ENCODE results near the gene ARHGEF10L. TPM values are rescaled to one million over a fixed set of nuclear protein-coding genes. Genes with fewer than 3 reads are reported as not detected.

The ARHGEF10L gene
- total RNA-seq, 4 donors from 2014 or later = 38.5 to 73.8 (median 41.7) TPM

DNA sequence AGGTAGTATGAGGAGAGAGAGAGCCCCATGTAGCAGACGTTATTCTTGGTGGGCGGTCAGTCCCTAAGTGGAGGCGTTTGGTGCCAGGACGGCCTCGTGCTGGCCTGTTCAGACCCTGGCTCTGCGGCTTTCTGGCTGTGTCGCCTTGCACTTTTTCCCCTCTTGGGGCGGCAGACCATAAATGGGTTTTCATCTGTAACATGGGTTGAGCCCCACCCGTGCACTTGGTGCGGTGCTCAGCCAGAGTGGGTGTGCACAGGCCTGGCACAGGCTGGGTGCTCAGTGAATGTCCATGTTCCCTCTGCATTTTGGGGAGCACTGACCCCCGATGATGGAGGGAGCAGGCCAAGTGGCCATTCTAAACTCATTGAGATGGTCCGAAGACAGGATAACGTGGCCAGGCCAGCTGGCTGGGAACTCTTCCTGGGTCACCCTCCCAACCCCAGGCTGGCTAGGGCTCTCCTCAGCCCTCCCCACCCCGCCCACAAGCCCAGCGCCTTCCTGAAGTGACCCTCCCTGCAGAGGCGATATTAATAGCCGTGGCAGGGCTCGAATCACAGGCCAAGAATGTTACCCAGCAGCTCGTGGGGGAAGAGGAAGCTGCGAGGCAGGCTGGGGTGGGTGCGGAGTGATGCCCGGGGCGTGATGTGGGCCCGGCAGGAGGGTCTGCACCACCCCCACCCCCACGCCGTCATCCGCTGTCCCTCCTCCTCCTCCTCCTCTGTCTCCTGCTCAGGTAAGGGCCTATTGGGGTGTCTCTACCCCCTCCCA lies 78.5 kb downstream of the ARHGEF10L start:
- H3K27me3 ChIP-seq = no peaks in the 10 kb centered on the region
- 34 to 36% methylated on average over 21 to 27 of the region's 27 CpGs for WGBS, 2 donors
- H3K9me3 ChIP-seq = no peaks in the 10 kb centered on the region
- TF ChIP-seq, protein P1, sequence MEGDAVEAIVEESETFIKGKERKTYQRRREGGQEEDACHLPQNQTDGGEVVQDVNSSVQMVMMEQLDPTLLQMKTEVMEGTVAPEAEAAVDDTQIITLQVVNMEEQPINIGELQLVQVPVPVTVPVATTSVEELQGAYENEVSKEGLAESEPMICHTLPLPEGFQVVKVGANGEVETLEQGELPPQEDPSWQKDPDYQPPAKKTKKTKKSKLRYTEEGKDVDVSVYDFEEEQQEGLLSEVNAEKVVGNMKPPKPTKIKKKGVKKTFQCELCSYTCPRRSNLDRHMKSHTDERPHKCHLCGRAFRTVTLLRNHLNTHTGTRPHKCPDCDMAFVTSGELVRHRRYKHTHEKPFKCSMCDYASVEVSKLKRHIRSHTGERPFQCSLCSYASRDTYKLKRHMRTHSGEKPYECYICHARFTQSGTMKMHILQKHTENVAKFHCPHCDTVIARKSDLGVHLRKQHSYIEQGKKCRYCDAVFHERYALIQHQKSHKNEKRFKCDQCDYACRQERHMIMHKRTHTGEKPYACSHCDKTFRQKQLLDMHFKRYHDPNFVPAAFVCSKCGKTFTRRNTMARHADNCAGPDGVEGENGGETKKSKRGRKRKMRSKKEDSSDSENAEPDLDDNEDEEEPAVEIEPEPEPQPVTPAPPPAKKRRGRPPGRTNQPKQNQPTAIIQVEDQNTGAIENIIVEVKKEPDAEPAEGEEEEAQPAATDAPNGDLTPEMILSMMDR (IDR thresholded peaks at IDR 0.05) = no peak
- TF ChIP-seq EP300 (IDR thresholded peaks at IDR 0.05) (peak in 1 of 2 donors; percentile 69), POLR2A (IDR thresholded peaks at IDR 0.05) (peak; percentile 4 to 29)
- peak overlapping the region; percentile 9 to 46 (median 21) for H3K4me3 ChIP-seq
- peak overlapping the region in 3 of 4 donors; percentile 64 to 88 (median 82) for H3K27ac ChIP-seq
- H3K4me1 ChIP-seq = peaks cover 0 to 34% (median 8%) of the 10 kb centered on the region in 4 donors
- peak; percentile 39 to 40 for DNase-seq (ENCODE audit: low spot score in 2 of 2)
- H3K36me3 ChIP-seq = peaks cover 0 to 71% (median 0%) of the 10 kb centered on the region in 3 donors

DNA sequence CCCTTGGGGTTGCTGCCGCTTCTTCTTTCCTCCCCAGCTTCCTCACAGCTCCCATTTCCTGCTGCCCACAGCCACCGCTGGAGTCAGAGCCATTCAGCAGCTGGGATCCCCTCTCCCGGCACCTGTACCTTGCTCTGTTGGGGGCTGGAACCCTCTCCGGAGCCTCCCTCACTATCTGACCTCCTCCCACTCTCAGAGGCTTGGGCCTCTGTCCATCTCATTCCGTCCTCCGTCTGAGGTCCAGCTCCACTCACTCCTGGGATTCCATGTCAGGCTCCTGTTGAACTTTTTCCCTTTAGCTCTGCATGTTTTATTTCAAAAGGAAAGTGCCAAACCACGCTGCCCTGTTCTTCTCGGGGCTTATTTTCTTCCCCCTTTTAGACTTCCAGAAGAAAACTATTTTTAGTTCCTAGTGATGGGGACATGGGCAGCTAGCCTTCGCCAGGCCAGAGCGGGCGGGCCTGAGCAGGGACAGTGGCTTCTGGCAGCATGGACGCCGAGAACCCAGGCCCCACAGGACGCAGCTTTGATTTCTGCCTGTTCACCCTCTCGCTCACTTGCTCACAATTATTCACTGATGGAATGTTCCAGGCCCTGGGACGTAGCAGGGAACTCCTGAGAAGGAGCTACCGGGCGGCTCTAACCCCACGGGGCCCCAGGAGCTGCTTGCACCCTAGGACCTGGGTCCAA lies 79.2 kb downstream of the ARHGEF10L start:
- WGBS, 2 donors = 57 to 65% methylated on average over 19 of the region's 19 CpGs
- no peak for DNase-seq (ENCODE audit: low spot score in 2 of 2)
- no peaks in the 10 kb centered on the region for H3K27me3 ChIP-seq
- H3K4me3 ChIP-seq = peak overlapping the region; percentile 10 to 46 (median 26)
- TF ChIP-seq, protein P1 (IDR thresholded peaks at IDR 0.05) = no peak
- TF ChIP-seq POLR2A (IDR thresholded peaks at IDR 0.05) (peak in 1 of 2 donors; percentile 1), EP300 (IDR thresholded peaks at IDR 0.05) (no peak)
- peak overlapping the region in 3 of 4 donors; percentile 64 to 88 (median 82) for H3K27ac ChIP-seq
- H3K4me1 ChIP-seq = peaks cover 0 to 34% (median 8%) of the 10 kb centered on the region in 4 donors
- H3K36me3 ChIP-seq = peaks cover 0 to 71% (median 0%) of the 10 kb centered on the region in 3 donors
- H3K9me3 ChIP-seq = no peaks in the 10 kb centered on the region

DNA sequence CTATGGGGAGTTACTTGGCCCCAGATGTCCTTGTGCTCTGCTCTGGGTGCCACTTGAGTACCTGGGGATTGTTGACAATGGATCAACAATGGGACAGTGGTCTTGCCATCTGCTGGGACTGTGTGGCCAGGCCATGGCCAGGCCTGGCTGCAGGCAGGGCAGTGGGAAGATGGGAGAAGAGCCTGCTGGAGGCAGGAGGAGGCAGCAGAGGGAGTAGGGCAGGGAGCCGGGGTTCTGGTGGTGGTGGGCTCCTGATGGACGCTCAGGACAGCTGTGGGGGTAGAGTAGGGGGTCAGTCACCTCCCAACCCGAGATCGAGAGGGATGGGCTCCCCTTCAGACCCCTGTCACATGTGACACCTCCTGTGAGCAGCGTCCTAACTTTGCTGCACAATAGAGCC lies 81.0 kb downstream of the ARHGEF10L start:
- peak overlapping the region in 1 of 4 donors; percentile 11 for H3K4me3 ChIP-seq
- 80 to 83% methylated on average over 5 of the region's 5 CpGs for WGBS, 2 donors
- H3K36me3 ChIP-seq = peaks cover 0 to 81% (median 0%) of the 10 kb centered on the region in 3 donors
- TF ChIP-seq POLR2A (IDR thresholded peaks at IDR 0.05) (no peak), EP300 (IDR thresholded peaks at IDR 0.05) (no peak)
- TF ChIP-seq, protein P1 (IDR thresholded peaks at IDR 0.05) = no peak
- peak overlapping the region in 2 of 4 donors; percentile 2 to 88 for H3K27ac ChIP-seq
- peaks cover 0 to 49% (median 8%) of the 10 kb centered on the region in 4 donors for H3K4me1 ChIP-seq
- no peaks in the 10 kb centered on the region for H3K9me3 ChIP-seq
- no peaks in the 10 kb centered on the region for H3K27me3 ChIP-seq
- no peak for DNase-seq (ENCODE audit: low spot score in 2 of 2)

DNA sequence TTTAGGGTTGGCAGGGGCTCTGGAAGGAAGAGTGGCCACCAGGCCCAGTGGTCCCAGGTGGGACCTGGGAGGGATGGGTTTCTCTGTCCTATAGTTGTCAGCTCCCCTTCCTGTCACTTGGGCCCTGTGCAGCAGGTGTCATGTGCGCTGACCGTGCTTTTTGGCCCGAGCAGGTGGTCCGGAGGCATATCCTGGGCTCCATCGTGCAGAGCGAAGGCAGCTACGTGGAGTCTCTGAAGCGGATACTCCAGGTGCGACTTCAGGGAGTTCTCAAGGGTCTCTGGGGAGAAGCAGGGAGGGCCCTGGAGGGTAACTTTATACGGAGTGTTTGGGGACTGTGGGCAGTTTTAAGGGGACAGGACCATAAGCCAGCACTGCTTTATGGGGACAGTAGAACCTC lies 82.2 kb downstream of the ARHGEF10L start:
- WGBS, 2 donors = 85 to 89% methylated on average over 10 of the region's 10 CpGs
- H3K27ac ChIP-seq = no peak overlapping the region

More for the DNA sequence above, 82.2 kb downstream of the ARHGEF10L start:
- no peaks in the 10 kb centered on the region for H3K9me3 ChIP-seq
- DNase-seq (ENCODE audit: low spot score in 2 of 2) = no peak
- peaks cover 0 to 82% (median 0%) of the 10 kb centered on the region in 3 donors for H3K36me3 ChIP-seq
- no peak for TF ChIP-seq POLR2A (IDR thresholded peaks at IDR 0.05)
- TF ChIP-seq, protein P1 (IDR thresholded peaks at IDR 0.05) = no peak
- no peak for TF ChIP-seq EP300 (IDR thresholded peaks at IDR 0.05)
- no peak overlapping the region for H3K4me3 ChIP-seq
- peaks cover 0 to 44% (median 8%) of the 10 kb centered on the region in 4 donors for H3K4me1 ChIP-seq
- no peaks in the 10 kb centered on the region for H3K27me3 ChIP-seq
